ENCODE measurements around the gene NF1. TPM values are rescaled to one million over a fixed set of nuclear protein-coding genes. Genes with fewer than 3 reads are reported as not detected.
A peak's percentile ranks its signal among the peaks of the same experiment; 100 is the strongest.

The NF1 gene
- total and polyA plus RNA-seq, 9 donors = 13.8 to 30.4 (median 22.8) TPM

GRCh38 chr17:31318298-31318801 is 223.6 kb downstream of the NF1 start:
- DNase-seq = peak; percentile 53
- Histone ChIP-seq H3K36me3 (ENCODE audit: control insufficient read depth, insufficient read depth, low read length) (peaks cover 2% of the 10 kb centered on the region), H3K4me1 (ENCODE audit: control insufficient read depth, insufficient read depth, low read length) (no peaks in the 10 kb centered on the region), H3K9me3 (replicated peaks; ENCODE audit: control insufficient read depth, low read depth, low read length) (no peaks in the 10 kb centered on the region), H3K27ac (ENCODE audit: low read length) (peak overlapping the region; percentile 42), H3K27me3 (ENCODE audit: control insufficient read depth, insufficient read depth, low read length) (no peaks in the 10 kb centered on the region), H3K4me3 (ENCODE audit: low read length) (no peak overlapping the region)
- 56% methylated on average over 4 of the region's 8 CpGs for WGBS (ENCODE audit: insufficient coverage)

DNA sequence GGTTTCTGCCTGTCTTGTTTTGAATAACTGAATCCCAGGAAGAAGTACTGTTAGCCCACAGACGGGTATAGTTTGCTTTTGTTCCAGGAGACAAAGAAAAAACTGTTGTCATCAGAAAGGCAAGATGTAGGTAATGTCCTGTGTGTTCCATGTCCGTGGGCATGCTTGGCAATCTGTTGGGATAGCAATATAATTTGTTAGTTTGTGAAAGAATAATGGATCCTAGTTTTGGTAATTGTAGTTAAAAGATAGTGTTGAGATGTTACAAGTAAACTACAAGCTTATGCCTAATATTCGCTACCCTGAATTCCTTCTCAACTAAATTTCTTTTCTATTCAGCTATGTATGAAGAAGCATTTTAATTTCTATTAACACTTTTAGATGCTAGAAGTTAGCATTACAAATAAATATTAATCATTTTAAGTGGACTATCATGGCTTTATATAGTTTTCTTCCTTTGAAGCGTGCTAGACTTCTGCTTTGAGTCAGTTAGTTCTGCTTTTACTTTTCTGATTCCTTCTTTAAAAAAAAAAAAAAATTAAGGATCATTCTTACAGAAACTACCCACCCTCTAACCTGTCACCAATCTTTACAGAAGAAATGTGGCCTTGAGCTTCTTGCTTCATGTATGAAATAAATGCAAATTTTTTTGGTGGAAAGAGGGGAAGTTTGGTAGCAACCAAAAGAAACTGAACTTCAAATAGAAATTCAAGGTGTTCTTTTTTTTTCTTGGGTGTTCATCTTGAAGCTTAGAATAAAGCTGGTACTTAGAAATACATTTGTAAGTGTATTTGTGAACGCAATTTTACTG is 224.3 kb downstream of the NF1 start:
- 69% methylated on average over 2 of the region's 5 CpGs for WGBS (ENCODE audit: insufficient coverage)
- Histone ChIP-seq H3K27ac (ENCODE audit: low read length) (peak overlapping the region; percentile 42), H3K4me1 (ENCODE audit: control insufficient read depth, insufficient read depth, low read length) (no peaks in the 10 kb centered on the region), H3K36me3 (ENCODE audit: control insufficient read depth, insufficient read depth, low read length) (peaks cover 2% of the 10 kb centered on the region), H3K4me3 (ENCODE audit: low read length) (no peak overlapping the region), H3K27me3 (ENCODE audit: control insufficient read depth, insufficient read depth, low read length) (no peaks in the 10 kb centered on the region), H3K9me3 (replicated peaks; ENCODE audit: control insufficient read depth, low read depth, low read length) (no peaks in the 10 kb centered on the region)
- peak; percentile 16 for DNase-seq

- no peaks in the 10 kb centered on the region for H3K9me3 ChIP-seq (replicated peaks; ENCODE audit: control insufficient read depth, low read depth, low read length)
- H3K27me3 ChIP-seq (ENCODE audit: control insufficient read depth, insufficient read depth, low read length) = no peaks in the 10 kb centered on the region
- WGBS (ENCODE audit: insufficient coverage) = no CpG with 5 or more reads among the region's 2 CpGs
- H3K4me3 ChIP-seq (ENCODE audit: low read length) = no peak overlapping the region
- H3K4me1 ChIP-seq (ENCODE audit: control insufficient read depth, insufficient read depth, low read length) = no peaks in the 10 kb centered on the region
- DNase-seq = no peak
- H3K36me3 ChIP-seq (ENCODE audit: control insufficient read depth, insufficient read depth, low read length) = peaks cover 2% of the 10 kb centered on the region
- H3K27ac ChIP-seq (ENCODE audit: low read length) = no peak overlapping the region
These were observed 225.5 kb downstream of the NF1 start for GRCh38 chr17:31320241-31320640.

- Histone ChIP-seq H3K4me1 (ENCODE audit: control insufficient read depth, insufficient read depth, low read length) (no peaks in the 10 kb centered on the region), H3K4me3 (ENCODE audit: low read length) (peak overlapping the region; percentile 5), H3K9me3 (replicated peaks; ENCODE audit: control insufficient read depth, low read depth, low read length) (no peaks in the 10 kb centered on the region), H3K27me3 (ENCODE audit: control insufficient read depth, insufficient read depth, low read length) (no peaks in the 10 kb centered on the region), H3K36me3 (ENCODE audit: control insufficient read depth, insufficient read depth, low read length) (peaks cover 3% of the 10 kb centered on the region), H3K27ac (ENCODE audit: low read length) (no peak overlapping the region)
- WGBS (ENCODE audit: insufficient coverage) = no CpG with 5 or more reads among the region's 1 CpG
- no peak for DNase-seq
These were observed 226.0 kb downstream of the NF1 start for GRCh38 chr17:31320791-31321190.

GRCh38 chr17:31321481-31321880 is 226.7 kb downstream of the NF1 start, which contains the start of gene EVI2A:
TSS of gene EVI2A (minus strand) at chr17:31321622. CDS start at chr17:31319013, 2,609 bp downstream.
- WGBS (ENCODE audit: insufficient coverage) = no CpG with 5 or more reads among the region's 3 CpGs
- H3K9me3 ChIP-seq (replicated peaks; ENCODE audit: control insufficient read depth, low read depth, low read length) = no peaks in the 10 kb centered on the region
- no peaks in the 10 kb centered on the region for H3K27me3 ChIP-seq (ENCODE audit: control insufficient read depth, insufficient read depth, low read length)
- peak within 1 kb of the TSS; percentile 5 for H3K4me3 ChIP-seq (ENCODE audit: low read length)
- H3K36me3 ChIP-seq (ENCODE audit: control insufficient read depth, insufficient read depth, low read length) = peaks cover 10% of the 10 kb centered on the region
- H3K27ac ChIP-seq (ENCODE audit: low read length) = no peak within 1 kb of the TSS
- peak; percentile 80 for DNase-seq
- H3K4me1 ChIP-seq (ENCODE audit: control insufficient read depth, insufficient read depth, low read length) = no peaks in the 10 kb centered on the region

DNA sequence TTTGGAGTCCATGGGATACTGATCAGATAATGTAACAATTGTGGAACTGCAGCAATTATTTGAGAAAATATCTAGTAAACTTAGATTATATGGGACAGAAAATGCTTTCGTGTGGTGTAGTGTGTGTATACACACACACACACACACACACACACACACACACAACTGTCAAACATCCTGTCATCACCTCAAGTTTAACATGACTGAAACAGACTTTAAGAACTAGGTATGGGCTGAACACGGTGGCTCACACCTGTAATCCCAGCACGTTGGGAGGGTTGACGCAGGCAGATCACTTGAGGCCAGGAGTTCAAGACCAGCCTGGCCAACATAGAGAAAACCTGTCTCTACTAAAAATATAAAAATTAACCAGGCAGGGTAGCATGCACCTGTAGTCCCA is 227.2 kb downstream of the NF1 start:
- H3K36me3 ChIP-seq (ENCODE audit: control insufficient read depth, insufficient read depth, low read length) = peaks cover 11% of the 10 kb centered on the region

DNA sequence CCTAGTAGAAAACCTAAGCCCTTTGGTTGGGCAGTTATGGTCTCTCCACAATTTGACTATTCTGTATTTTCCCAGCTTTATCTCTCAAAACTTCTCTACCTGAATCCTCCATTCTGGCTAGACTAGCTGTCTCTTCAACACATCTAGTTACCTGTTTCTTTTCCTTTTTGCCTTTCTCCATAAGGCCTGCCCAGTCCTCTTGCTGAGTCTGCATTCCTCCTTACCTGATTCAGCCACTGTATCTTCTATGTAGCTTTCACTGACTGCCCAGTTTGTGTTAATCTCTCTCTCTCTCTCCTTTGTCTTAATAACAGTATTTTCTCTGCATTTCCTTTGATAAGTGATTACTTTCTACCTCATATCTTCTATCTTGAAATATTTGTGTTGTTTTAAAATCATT is 228.8 kb downstream of the NF1 start:
- Histone ChIP-seq H3K36me3 (ENCODE audit: control insufficient read depth, insufficient read depth, low read length) (peaks cover 14% of the 10 kb centered on the region), H3K4me3 (ENCODE audit: low read length) (no peak overlapping the region), H3K9me3 (replicated peaks; ENCODE audit: control insufficient read depth, low read depth, low read length) (no peaks in the 10 kb centered on the region), H3K4me1 (ENCODE audit: control insufficient read depth, insufficient read depth, low read length) (no peaks in the 10 kb centered on the region), H3K27ac (ENCODE audit: low read length) (no peak overlapping the region), H3K27me3 (ENCODE audit: control insufficient read depth, insufficient read depth, low read length) (no peaks in the 10 kb centered on the region)
- no peak for DNase-seq

More for the DNA sequence above, 227.2 kb downstream of the NF1 start:
- 93% methylated on average over 3 of the region's 4 CpGs for WGBS (ENCODE audit: insufficient coverage)
- Histone ChIP-seq H3K9me3 (replicated peaks; ENCODE audit: control insufficient read depth, low read depth, low read length) (no peaks in the 10 kb centered on the region), H3K4me3 (ENCODE audit: low read length) (no peak overlapping the region), H3K4me1 (ENCODE audit: control insufficient read depth, insufficient read depth, low read length) (no peaks in the 10 kb centered on the region), H3K27ac (ENCODE audit: low read length) (no peak overlapping the region), H3K27me3 (ENCODE audit: control insufficient read depth, insufficient read depth, low read length) (no peaks in the 10 kb centered on the region)
- no peak for DNase-seq

- WGBS (ENCODE audit: insufficient coverage) = 96% methylated on average over 4 of the region's 12 CpGs
- Histone ChIP-seq H3K4me3 (ENCODE audit: low read length) (no peak overlapping the region), H3K4me1 (ENCODE audit: control insufficient read depth, insufficient read depth, low read length) (no peaks in the 10 kb centered on the region), H3K9me3 (replicated peaks; ENCODE audit: control insufficient read depth, low read depth, low read length) (no peaks in the 10 kb centered on the region), H3K27ac (ENCODE audit: low read length) (no peak overlapping the region), H3K36me3 (ENCODE audit: control insufficient read depth, insufficient read depth, low read length) (peaks cover 14% of the 10 kb centered on the region), H3K27me3 (ENCODE audit: control insufficient read depth, insufficient read depth, low read length) (no peaks in the 10 kb centered on the region)
- DNase-seq = no peak
These were observed 232.9 kb downstream of the NF1 start for GRCh38 chr17:31327534-31328159.

DNA sequence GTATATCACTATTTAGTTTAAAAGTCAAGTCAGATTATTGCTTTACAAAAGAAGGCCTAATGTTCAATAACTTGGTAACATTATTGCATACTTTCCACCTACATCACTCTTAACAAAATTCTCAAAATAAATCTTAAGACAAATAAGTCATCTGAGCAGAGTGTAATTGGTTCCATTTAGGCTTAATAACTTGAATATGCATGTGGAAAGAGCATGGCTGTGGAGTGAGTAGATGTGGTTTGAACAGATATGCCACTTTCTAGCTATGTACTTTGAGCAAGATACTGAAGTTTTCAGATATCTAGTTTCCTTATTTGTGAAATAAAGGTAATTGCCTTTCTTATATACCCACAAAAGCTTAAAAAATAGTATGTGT is 233.4 kb downstream of the NF1 start:
- DNase-seq = no peak
- Histone ChIP-seq H3K9me3 (replicated peaks; ENCODE audit: control insufficient read depth, low read depth, low read length) (no peaks in the 10 kb centered on the region), H3K4me1 (ENCODE audit: control insufficient read depth, insufficient read depth, low read length) (no peaks in the 10 kb centered on the region), H3K27ac (ENCODE audit: low read length) (no peak overlapping the region), H3K27me3 (ENCODE audit: control insufficient read depth, insufficient read depth, low read length) (no peaks in the 10 kb centered on the region), H3K36me3 (ENCODE audit: control insufficient read depth, insufficient read depth, low read length) (peaks cover 17% of the 10 kb centered on the region), H3K4me3 (ENCODE audit: low read length) (no peak overlapping the region)

- peaks cover 17% of the 10 kb centered on the region for H3K36me3 ChIP-seq (ENCODE audit: control insufficient read depth, insufficient read depth, low read length)
- H3K9me3 ChIP-seq (replicated peaks; ENCODE audit: control insufficient read depth, low read depth, low read length) = no peaks in the 10 kb centered on the region
- DNase-seq = no peak
- H3K27me3 ChIP-seq (ENCODE audit: control insufficient read depth, insufficient read depth, low read length) = no peaks in the 10 kb centered on the region
- H3K4me1 ChIP-seq (ENCODE audit: control insufficient read depth, insufficient read depth, low read length) = no peaks in the 10 kb centered on the region
- H3K27ac ChIP-seq (ENCODE audit: low read length) = no peak overlapping the region
- no peak overlapping the region for H3K4me3 ChIP-seq (ENCODE audit: low read length)
These were observed 234.4 kb downstream of the NF1 start for GRCh38 chr17:31329221-31329620.
